Measurements from ENCODE around the gene GALNT4. TPM values are rescaled to one million over a fixed set of nuclear protein-coding genes. Genes with fewer than 3 reads are reported as not detected.

Gene GALNT4
- total RNA-seq, 1 donor from 2014 or later: 2.8 TPM

DNA sequence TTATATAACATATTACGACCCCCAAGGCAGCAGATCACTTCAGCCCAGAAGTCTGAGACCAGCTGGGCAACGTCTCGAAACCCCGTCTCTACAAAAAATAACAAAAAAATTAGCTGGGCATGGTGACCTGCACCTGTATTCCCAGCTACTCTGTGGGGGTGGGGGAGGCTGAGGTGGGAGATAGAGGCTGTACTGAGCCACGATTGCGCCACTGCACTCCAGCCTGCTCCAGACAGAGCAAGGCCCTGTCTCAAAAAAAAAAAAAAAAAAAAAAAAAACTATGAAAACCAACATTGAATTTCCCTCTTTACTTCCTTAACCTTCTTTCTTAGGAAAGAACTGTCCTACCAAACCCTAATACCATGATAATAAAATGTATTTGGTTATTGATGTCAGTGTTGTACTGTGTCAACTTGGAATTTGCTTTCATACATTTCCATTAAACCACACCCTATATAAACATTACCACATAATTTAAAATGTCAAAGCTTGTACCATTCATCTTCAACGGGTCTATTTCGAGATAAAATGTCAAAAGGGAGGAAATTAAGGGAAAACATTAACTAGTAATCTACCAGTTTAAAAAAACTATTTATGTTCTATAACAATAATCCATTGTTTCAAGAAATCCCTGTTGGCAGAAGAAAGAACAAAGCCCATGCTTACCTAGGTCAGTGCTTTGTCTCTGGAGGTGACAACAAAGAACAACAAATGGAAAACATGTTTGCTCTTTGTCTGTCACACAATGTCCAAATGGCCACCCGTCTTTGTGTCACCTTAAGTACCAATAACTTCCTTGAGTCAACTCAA is 17.4 kb downstream of the GALNT4 start:
- H3K27me3 Mint-ChIP-seq (ENCODE audit: insufficient read depth, low read depth): peaks cover 2% of the 10 kb centered on the region
- Histone ChIP-seq H3K36me3 (no peaks in the 10 kb centered on the region), H2AFZ (replicated peaks) (no peak overlapping the region), H3K9ac (no peak overlapping the region), H3K79me2 (ENCODE audit: low read depth) (no peaks in the 10 kb centered on the region), H3K27me3 (no peaks in the 10 kb centered on the region), H3K4me1 (peaks cover 9% of the 10 kb centered on the region), H3K9me3 (ENCODE audit: low read depth) (no peaks in the 10 kb centered on the region), H3K4me3 (no peak overlapping the region), H3K27ac (no peak overlapping the region), H4K20me1 (ENCODE audit: low read depth) (no peaks in the 10 kb centered on the region), H3K4me2 (no peak overlapping the region), H3F3A (ENCODE audit: low read depth) (no peaks in the 10 kb centered on the region)
- TF ChIP-seq EZH2 (IDR thresholded peaks at IDR 0.05): no peak
- TF ChIP-seq CTCF (IDR thresholded peaks at IDR 0.05): no peak
- TF ChIP-seq EZH2phosphoT487 (IDR thresholded peaks at IDR 0.05): no peak
- no peak overlapping the region for H3K4me3 Mint-ChIP-seq
- H3K9me3 Mint-ChIP-seq: peaks cover 6% of the 10 kb centered on the region
- H3K27ac Mint-ChIP-seq: no peak overlapping the region
- peaks cover 2% of the 10 kb centered on the region for H3K36me3 Mint-ChIP-seq
- DNase-seq (ENCODE audit: low spot score): peak; percentile 10
- no peaks in the 10 kb centered on the region for H3K4me1 Mint-ChIP-seq

DNA sequence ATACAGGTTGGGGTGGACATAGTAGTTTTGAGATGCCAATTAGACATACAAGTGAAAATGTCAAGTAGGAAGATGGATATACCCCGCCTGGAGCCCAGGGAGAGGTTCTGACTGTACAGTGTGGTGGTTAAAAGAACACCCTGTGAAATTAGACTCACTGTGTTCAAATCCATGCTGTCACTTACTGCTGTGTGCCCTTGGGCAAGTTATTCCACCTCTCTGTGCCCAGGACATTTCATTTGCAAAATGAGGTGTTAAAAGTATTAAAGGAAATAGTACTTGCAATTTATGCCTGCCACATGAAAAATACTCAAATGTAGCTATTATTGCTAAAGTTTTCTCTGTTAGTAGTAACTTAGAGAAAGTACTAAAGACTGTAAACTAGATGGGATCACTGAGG is 18.5 kb downstream of the GALNT4 start:
- H3K4me1 Mint-ChIP-seq: no peaks in the 10 kb centered on the region
- H3K9ac ChIP-seq: no peak overlapping the region
- H3K4me1 ChIP-seq: peaks cover 9% of the 10 kb centered on the region

GRCh38 chr12:89504560-89505346 is 19.8 kb downstream of the GALNT4 start:
- Histone ChIP-seq H3K27ac (no peak overlapping the region), H3F3A (ENCODE audit: low read depth) (no peaks in the 10 kb centered on the region), H2AFZ (replicated peaks) (no peak overlapping the region), H3K27me3 (no peaks in the 10 kb centered on the region), H3K4me2 (no peak overlapping the region), H3K4me3 (no peak overlapping the region), H3K9ac (no peak overlapping the region), H3K4me1 (peaks cover 9% of the 10 kb centered on the region), H3K36me3 (no peaks in the 10 kb centered on the region), H3K9me3 (ENCODE audit: low read depth) (no peaks in the 10 kb centered on the region), H4K20me1 (ENCODE audit: low read depth) (no peaks in the 10 kb centered on the region), H3K79me2 (ENCODE audit: low read depth) (no peaks in the 10 kb centered on the region)
- peaks cover 2% of the 10 kb centered on the region for H3K27me3 Mint-ChIP-seq (ENCODE audit: insufficient read depth, low read depth)
- peaks cover 10% of the 10 kb centered on the region for H3K36me3 Mint-ChIP-seq
- TF ChIP-seq EZH2phosphoT487 (IDR thresholded peaks at IDR 0.05) (no peak), EZH2 (IDR thresholded peaks at IDR 0.05) (no peak), CTCF (IDR thresholded peaks at IDR 0.05) (no peak)
- no peaks in the 10 kb centered on the region for H3K4me1 Mint-ChIP-seq
- no peak overlapping the region for H3K4me3 Mint-ChIP-seq
- no peak for DNase-seq (ENCODE audit: low spot score)
- peaks cover 8% of the 10 kb centered on the region for H3K9me3 Mint-ChIP-seq
- no peak overlapping the region for H3K27ac Mint-ChIP-seq

More for the DNA sequence above, 18.5 kb downstream of the GALNT4 start:
- peaks cover 8% of the 10 kb centered on the region for H3K9me3 Mint-ChIP-seq
- no peak overlapping the region for H2AFZ ChIP-seq (replicated peaks)
- H3K4me3 ChIP-seq: no peak overlapping the region
- no peaks in the 10 kb centered on the region for H3F3A ChIP-seq (ENCODE audit: low read depth)
- no peak overlapping the region for H3K27ac Mint-ChIP-seq
- no peaks in the 10 kb centered on the region for H4K20me1 ChIP-seq (ENCODE audit: low read depth)
- no peak for TF ChIP-seq CTCF (IDR thresholded peaks at IDR 0.05)
- TF ChIP-seq EZH2 (IDR thresholded peaks at IDR 0.05): no peak
- no peak for TF ChIP-seq EZH2phosphoT487 (IDR thresholded peaks at IDR 0.05)
- H3K27ac ChIP-seq: no peak overlapping the region
- H3K27me3 ChIP-seq: no peaks in the 10 kb centered on the region
- peaks cover 2% of the 10 kb centered on the region for H3K27me3 Mint-ChIP-seq (ENCODE audit: insufficient read depth, low read depth)
- H3K4me2 ChIP-seq: no peak overlapping the region
- no peaks in the 10 kb centered on the region for H3K79me2 ChIP-seq (ENCODE audit: low read depth)
- H3K4me3 Mint-ChIP-seq: no peak overlapping the region
- no peaks in the 10 kb centered on the region for H3K36me3 ChIP-seq
- no peak for DNase-seq (ENCODE audit: low spot score)
- H3K9me3 ChIP-seq (ENCODE audit: low read depth): no peaks in the 10 kb centered on the region
- peaks cover 9% of the 10 kb centered on the region for H3K36me3 Mint-ChIP-seq
